GM20000 (cell line): ENCODE data around the gene GBE1.
A peak's percentile ranks its signal among the peaks of the same experiment; 100 is the strongest.

Experiments used
- DNase-seq: peaks from one replicate; pipeline ENCODE4 v3.0.0; 2012; ENCODE audit warnings: low spot score
- CTCF ChIP-seq: IDR thresholded peaks from 2 replicates; pipeline ENCODE4 v1.5.1; 2012; ENCODE audit warnings: mild to moderate bottlenecking, control low read depth; ENCODE audit errors: extremely low read depth, missing control alignments

GBE1 gene

GRCh38 chr3:81760924-81761903 lies at the start of gene GBE1:
Gene GBE1 (minus strand): TSS chr3:81761645. CDS start chr3:81761517, 128 bp downstream.
- TF ChIP-seq CTCF = no peak
- peak; percentile 91 for DNase-seq

GRCh38 chr3:81808900-81809299 lies 47.5 kb upstream of the GBE1 start:
- DNase-seq = no peak
- no peak for TF ChIP-seq CTCF

DNA sequence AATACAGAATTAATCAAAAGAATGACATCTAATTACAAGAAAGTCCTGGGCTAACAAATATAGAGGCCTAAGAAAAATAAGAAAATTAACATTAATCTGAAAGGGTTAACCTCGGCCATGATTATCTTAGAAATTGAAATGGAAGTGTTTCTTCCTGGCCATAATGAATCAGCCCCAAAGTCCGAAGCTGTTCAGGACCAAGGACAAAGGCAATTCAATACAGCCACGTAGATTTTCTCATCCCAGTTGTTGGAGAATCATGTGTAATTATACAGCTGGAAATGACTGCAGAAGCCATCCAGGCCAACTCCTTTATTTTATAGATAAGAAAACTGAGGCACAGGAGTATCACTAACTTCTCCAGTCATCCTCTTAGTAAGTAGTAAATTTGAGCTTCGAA lies 38.0 kb upstream of the GBE1 start:
- TF ChIP-seq CTCF = no peak
- no peak for DNase-seq

GRCh38 chr3:81793410-81793809 lies 32.0 kb upstream of the GBE1 start:
- TF ChIP-seq CTCF = no peak

GRCh38 chr3:81790117-81790516 lies 28.7 kb upstream of the GBE1 start:
- TF ChIP-seq CTCF = no peak
- no peak for DNase-seq

More at GRCh38 chr3:81793410-81793809, 32.0 kb upstream of the GBE1 start:
- no peak for DNase-seq

- no peak for DNase-seq
- no peak for TF ChIP-seq CTCF
Observed at GRCh38 chr3:81789691-81790090, 28.2 kb upstream of the GBE1 start.

GRCh38 chr3:81788610-81789009 lies 27.2 kb upstream of the GBE1 start:
- DNase-seq = peak; percentile 29
- no peak for TF ChIP-seq CTCF
